Hepatocyte (in vitro differentiated cells): ENCODE data around the gene GABBR2.

Source experiments
- EZH2 ChIP-seq: fragments of 200-600 bp; sonication (generic); IDR thresholded peaks from 2 replicates; pipeline ENCODE4 v1.6.1; 2016; ENCODE audit warnings: antibody characterized with exemption, mild to moderate bottlenecking, borderline replicate concordance
- TF ChIP-seq, protein P1 (sequence below): fragments of 200-600 bp; sonication (generic); IDR thresholded peaks from 2 replicates; pipeline ENCODE4 v1.5.1; 2016; ENCODE audit warnings: antibody characterized with exemption, mild to moderate bottlenecking; ENCODE audit not compliant: poor library complexity

DNA sequence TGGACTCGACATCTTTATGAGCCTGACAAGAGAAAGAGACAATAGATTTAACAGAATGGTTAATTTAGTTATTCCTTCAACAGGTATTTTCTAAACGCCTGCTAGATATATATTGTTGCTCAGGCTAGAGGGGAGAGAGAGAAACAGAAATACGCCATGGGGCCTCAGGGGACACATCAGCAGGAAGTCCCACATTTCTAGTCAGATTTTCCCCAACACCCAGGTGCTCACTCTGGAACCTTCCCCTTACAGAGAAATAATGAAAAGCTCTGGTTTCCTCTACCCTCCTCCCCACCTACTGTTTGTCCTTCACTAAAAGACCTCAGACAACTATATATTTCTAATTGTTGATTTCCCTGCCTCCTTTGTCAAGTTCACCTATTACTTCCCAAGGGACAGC, 323.0 kb downstream of the GABBR2 start:
- TF ChIP-seq, protein P1, sequence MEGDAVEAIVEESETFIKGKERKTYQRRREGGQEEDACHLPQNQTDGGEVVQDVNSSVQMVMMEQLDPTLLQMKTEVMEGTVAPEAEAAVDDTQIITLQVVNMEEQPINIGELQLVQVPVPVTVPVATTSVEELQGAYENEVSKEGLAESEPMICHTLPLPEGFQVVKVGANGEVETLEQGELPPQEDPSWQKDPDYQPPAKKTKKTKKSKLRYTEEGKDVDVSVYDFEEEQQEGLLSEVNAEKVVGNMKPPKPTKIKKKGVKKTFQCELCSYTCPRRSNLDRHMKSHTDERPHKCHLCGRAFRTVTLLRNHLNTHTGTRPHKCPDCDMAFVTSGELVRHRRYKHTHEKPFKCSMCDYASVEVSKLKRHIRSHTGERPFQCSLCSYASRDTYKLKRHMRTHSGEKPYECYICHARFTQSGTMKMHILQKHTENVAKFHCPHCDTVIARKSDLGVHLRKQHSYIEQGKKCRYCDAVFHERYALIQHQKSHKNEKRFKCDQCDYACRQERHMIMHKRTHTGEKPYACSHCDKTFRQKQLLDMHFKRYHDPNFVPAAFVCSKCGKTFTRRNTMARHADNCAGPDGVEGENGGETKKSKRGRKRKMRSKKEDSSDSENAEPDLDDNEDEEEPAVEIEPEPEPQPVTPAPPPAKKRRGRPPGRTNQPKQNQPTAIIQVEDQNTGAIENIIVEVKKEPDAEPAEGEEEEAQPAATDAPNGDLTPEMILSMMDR: no peak
- TF ChIP-seq EZH2: no peak
